Esophagus squamous epithelium (tissue), 5 donors: Measurements from ENCODE around the gene PDPN. TPM values are rescaled to one million over a fixed set of nuclear protein-coding genes. Genes with fewer than 3 reads are reported as not detected.

Experiments
- DNase-seq: peaks from one replicate; lab custom pipeline; 2025; lab: John Stamatoyannopoulos, UW
- H3K27ac ChIP-seq, 4 donors: fragments of 200-600 bp; sonication (generic); one replicate each; pipeline ENCODE4 v1.5.1; 2016 to 2019; ENCODE audit warnings: mild to moderate bottlenecking in 1 of 4
- H3K27me3 ChIP-seq, 4 donors: fragments of 200-600 bp; sonication (generic); 1 replicate in 3 of 4; 2 replicates in 1 of 4; pipeline versions ENCODE4 v1.5.1 to v1.6.0; 2017 to 2021; ENCODE audit warnings: antibody characterized with exemption in 1 of 4
- H3K36me3 ChIP-seq, 3 donors: fragments of 200-600 bp; sonication (generic); one replicate each; pipeline ENCODE4 v1.5.1; 2016 to 2019
- H3K4me1 ChIP-seq, 3 donors: fragments of 200-600 bp; sonication (generic); one replicate each; pipeline ENCODE4 v1.5.1; 2017 to 2019
- H3K4me3 ChIP-seq, 4 donors: fragments of 200-600 bp; sonication (generic); 1 replicate in 3 of 4; 2 replicates in 1 of 4; pipeline ENCODE4 v1.5.1; 2016 to 2019; ENCODE audit warnings: mild to moderate bottlenecking in 2 of 4, moderate library complexity in 1 of 4
- H3K9me3 ChIP-seq, 3 donors: fragments of 200-600 bp; sonication (generic); one replicate each; pipeline ENCODE4 v1.5.1; 2016 to 2019
- CTCF ChIP-seq, 6 experiments: fragments of 450-650 bp in 4 of 6; fragments of 200-600 bp in 2 of 6; sonication (generic) in 2 of 6; IDR thresholded peaks; one replicate each; pipeline ENCODE4 v1.5.1; 2016 to 2019; ENCODE audit warnings: antibody characterized with exemption in 6 of 6, mild to moderate bottlenecking in 4 of 6, moderate library complexity in 4 of 6
- POLR2A ChIP-seq, 4 donors: fragments of 450-650 bp; IDR thresholded peaks; one replicate each; pipeline ENCODE4 v1.6.1; 2017; ENCODE audit warnings: antibody characterized with exemption in 4 of 4, mild to moderate bottlenecking in 4 of 4, moderate library complexity in 3 of 4
- whole genome bisulfite sequencing, 2 donors: methylation state at CpG; one replicate each; pipeline ENCODE4 v1.1.5; 2018; 5-methylcytosine and 5-hydroxymethylcytosine counted together
- intact Hi-C: fragments of 100-400 bp; cut with DNase I; formaldehyde crosslinking; loops from one replicate; pipeline ENCODE4 v1.15.0; 2022
- total RNA-seq, 4 donors: library from RNA; depleted of rRNA; stranded (reverse); fragments of >200 nt; gene quantifications; one replicate each; pipeline ENCODE4 v1.1.0, GENCODE V29; 2016
- donor health status: DM: yes; HTN: yes; CAD: no.

The PDPN gene
- total RNA-seq, 4 donors from 2014 or later = 4.5 to 24.2 (median 17.6) TPM

DNA sequence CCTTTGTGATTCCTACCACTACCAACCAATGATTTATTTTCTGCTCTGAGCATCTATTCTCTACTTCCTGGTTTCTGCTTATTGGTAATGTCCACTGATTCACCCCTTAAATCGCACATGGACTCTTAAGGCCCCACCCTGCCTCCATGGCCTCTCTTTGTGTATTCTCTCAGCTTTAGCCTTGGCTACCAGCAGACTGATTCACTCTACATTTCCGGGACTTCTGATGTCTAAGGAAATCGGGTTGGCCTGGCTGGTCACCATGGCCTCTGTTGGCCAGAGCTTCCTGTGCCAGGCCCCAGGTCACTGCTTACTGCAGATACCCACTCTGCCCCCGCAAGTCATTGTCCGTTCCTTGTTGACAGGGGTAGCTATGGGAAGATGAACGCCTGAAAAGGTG lies 40.9 kb downstream of the PDPN start:
- Histone ChIP-seq H3K9me3 (no peaks in the 10 kb centered on the region), H3K4me1 (peaks cover 7 to 15% (median 7%) of the 10 kb centered on the region in 3 donors), H3K27me3 (no peaks in the 10 kb centered on the region), H3K4me3 (no peak overlapping the region), H3K27ac (no peak overlapping the region), H3K36me3 (no peaks in the 10 kb centered on the region)
- intact Hi-C loops = no loop called here
- no peak for DNase-seq
- WGBS, 2 donors = 67 to 98% methylated on average over 4 to 6 of the region's 6 CpGs
- TF ChIP-seq CTCF (IDR thresholded peaks at IDR 0.05) (no peak), POLR2A (IDR thresholded peaks at IDR 0.05) (no peak)

GRCh38 chr1:13627127-13627526 lies 43.5 kb downstream of the PDPN start:
- no peak for DNase-seq
- intact Hi-C loops = no loop called here
- no peaks in the 10 kb centered on the region for H3K9me3 ChIP-seq
- no peaks in the 10 kb centered on the region for H3K4me1 ChIP-seq
- no peak overlapping the region for H3K27ac ChIP-seq
- no peaks in the 10 kb centered on the region for H3K36me3 ChIP-seq
- H3K27me3 ChIP-seq = no peaks in the 10 kb centered on the region
- H3K4me3 ChIP-seq = no peak overlapping the region
- TF ChIP-seq POLR2A (IDR thresholded peaks at IDR 0.05) (no peak), CTCF (IDR thresholded peaks at IDR 0.05) (no peak)

GRCh38 chr1:13628218-13628617 lies 44.6 kb downstream of the PDPN start:
- H3K27me3 ChIP-seq = no peaks in the 10 kb centered on the region
- no peak overlapping the region for H3K4me3 ChIP-seq
- H3K27ac ChIP-seq = no peak overlapping the region
- H3K9me3 ChIP-seq = no peaks in the 10 kb centered on the region
- no peak for DNase-seq
- no peak for TF ChIP-seq POLR2A (IDR thresholded peaks at IDR 0.05)
- TF ChIP-seq CTCF (IDR thresholded peaks at IDR 0.05) = no peak
- WGBS, 2 donors = 82 to 86% methylated on average over 3 of the region's 3 CpGs
- no peaks in the 10 kb centered on the region for H3K4me1 ChIP-seq
- intact Hi-C loops = no loop called here
- H3K36me3 ChIP-seq = no peaks in the 10 kb centered on the region

DNA sequence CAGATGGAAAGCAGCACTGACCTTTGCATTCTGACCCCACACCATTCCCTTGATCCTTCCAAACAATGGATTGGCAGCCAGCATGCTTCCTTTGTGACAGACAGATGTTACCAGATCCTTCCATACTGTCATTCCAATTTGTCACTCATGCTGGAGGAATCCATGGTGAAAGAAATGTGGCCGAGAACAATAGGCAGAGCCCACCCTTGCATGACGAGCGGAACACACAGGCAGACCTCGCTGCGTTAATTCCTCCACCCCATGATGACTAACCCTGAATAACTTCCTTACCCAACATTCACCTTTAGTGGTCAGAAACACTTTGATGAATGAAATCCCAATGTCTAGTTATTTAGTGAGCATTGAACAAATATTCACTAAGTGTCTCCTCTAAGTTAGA lies 45.1 kb downstream of the PDPN start:
- Histone ChIP-seq H3K4me3 (no peak overlapping the region), H3K36me3 (no peaks in the 10 kb centered on the region), H3K27ac (no peak overlapping the region), H3K27me3 (no peaks in the 10 kb centered on the region), H3K4me1 (no peaks in the 10 kb centered on the region), H3K9me3 (no peaks in the 10 kb centered on the region)
- DNase-seq = no peak
- 68 to 70% methylated on average over 5 of the region's 5 CpGs for WGBS, 2 donors
- intact Hi-C loops = no loop called here
- no peak for TF ChIP-seq CTCF (IDR thresholded peaks at IDR 0.05)
- TF ChIP-seq POLR2A (IDR thresholded peaks at IDR 0.05) = no peak

GRCh38 chr1:13642306-13643004 lies 58.8 kb downstream of the PDPN start:
- intact Hi-C loops = no loop called here
- Histone ChIP-seq H3K36me3 (no peaks in the 10 kb centered on the region), H3K27me3 (no peaks in the 10 kb centered on the region), H3K4me1 (peaks cover 0 to 6% (median 0%) of the 10 kb centered on the region in 3 donors), H3K9me3 (peaks cover 0 to 11% (median 0%) of the 10 kb centered on the region in 3 donors), H3K27ac (no peak overlapping the region), H3K4me3 (no peak overlapping the region)
- DNase-seq = no peak
- 28 to 39% methylated on average over 3 of the region's 3 CpGs for WGBS, 2 donors
- TF ChIP-seq POLR2A (IDR thresholded peaks at IDR 0.05) (no peak), CTCF (IDR thresholded peaks at IDR 0.05) (no peak)
